ENCODE results near the gene RAI14.

RAI14 gene

GRCh38 chr5:34657988-34658387 lies 1.9 kb downstream of the RAI14 start:
- no peak for TF ChIP-seq POLR2AphosphoS5 (IDR thresholded peaks at IDR 0.05; ENCODE audit: low read depth, low read length)
- no peak for TF ChIP-seq TAF1 (IDR thresholded peaks at IDR 0.05; ENCODE audit: borderline replicate concordance, insufficient read depth, low read length)
- no peak for TF ChIP-seq FOXP2 (optimal IDR thresholded peaks at IDR 0.05; ENCODE audit: borderline replicate concordance, extremely low read depth, extremely low read length, insufficient read depth)
- TF ChIP-seq SIN3A (IDR thresholded peaks at IDR 0.05; ENCODE audit: borderline replicate concordance, insufficient read depth, low read length), result no peak
- TF ChIP-seq REST (IDR thresholded peaks at IDR 0.05; ENCODE audit: insufficient read depth in 1 of 2, low read depth in 2 of 2, low read length in 2 of 2), result no peak

- TF ChIP-seq FOXP2 (optimal IDR thresholded peaks at IDR 0.05; ENCODE audit: borderline replicate concordance, extremely low read depth, extremely low read length, insufficient read depth) (no peak), REST (IDR thresholded peaks at IDR 0.05; ENCODE audit: insufficient read depth in 1 of 2, low read depth in 2 of 2, low read length in 2 of 2) (no peak), POLR2AphosphoS5 (IDR thresholded peaks at IDR 0.05; ENCODE audit: low read depth, low read length) (no peak), SIN3A (IDR thresholded peaks at IDR 0.05; ENCODE audit: borderline replicate concordance, insufficient read depth, low read length) (no peak), TAF1 (IDR thresholded peaks at IDR 0.05; ENCODE audit: borderline replicate concordance, insufficient read depth, low read length) (no peak)
Measured at GRCh38 chr5:34659168-34659567, 3.0 kb downstream of the RAI14 start.

GRCh38 chr5:34660444-34660843 lies 4.3 kb downstream of the RAI14 start:
- TF ChIP-seq SIN3A (IDR thresholded peaks at IDR 0.05; ENCODE audit: borderline replicate concordance, insufficient read depth, low read length), result no peak
- TF ChIP-seq TAF1 (IDR thresholded peaks at IDR 0.05; ENCODE audit: borderline replicate concordance, insufficient read depth, low read length), result no peak
- no peak for TF ChIP-seq REST (IDR thresholded peaks at IDR 0.05; ENCODE audit: insufficient read depth in 1 of 2, low read depth in 2 of 2, low read length in 2 of 2)
- no peak for TF ChIP-seq FOXP2 (optimal IDR thresholded peaks at IDR 0.05; ENCODE audit: borderline replicate concordance, extremely low read depth, extremely low read length, insufficient read depth)
- TF ChIP-seq POLR2AphosphoS5 (IDR thresholded peaks at IDR 0.05; ENCODE audit: low read depth, low read length), result no peak

GRCh38 chr5:34663771-34664496 lies 7.8 kb downstream of the RAI14 start:
- TF ChIP-seq TAF1 (IDR thresholded peaks at IDR 0.05; ENCODE audit: borderline replicate concordance, insufficient read depth, low read length) (no peak), SIN3A (IDR thresholded peaks at IDR 0.05; ENCODE audit: borderline replicate concordance, insufficient read depth, low read length) (no peak), REST (IDR thresholded peaks at IDR 0.05; ENCODE audit: insufficient read depth in 1 of 2, low read depth in 2 of 2, low read length in 2 of 2) (no peak), FOXP2 (optimal IDR thresholded peaks at IDR 0.05; ENCODE audit: borderline replicate concordance, extremely low read depth, extremely low read length, insufficient read depth) (no peak), POLR2AphosphoS5 (IDR thresholded peaks at IDR 0.05; ENCODE audit: low read depth, low read length) (no peak)

Measured in PFSK-1 (cell line).